ENCODE measurements around the gene NUDT3. TPM values are rescaled to one million over a fixed set of nuclear protein-coding genes. Genes with fewer than 3 reads are reported as not detected.

NUDT3 gene
- total RNA-seq, 2 donors from 2014 or later, result 28.9 to 30.8 TPM

GRCh38 chr6:34315780-34316179 is 76.7 kb downstream of the NUDT3 start:
- TF ChIP-seq POLR2A (IDR thresholded peaks at IDR 0.05) (no peak), POLR2AphosphoS5 (IDR thresholded peaks at IDR 0.05) (no peak), CTCF (IDR thresholded peaks at IDR 0.05) (no peak)
- Histone ChIP-seq H3K27ac (no peak overlapping the region), H3K4me3 (no peak overlapping the region), H3K9me3 (no peaks in the 10 kb centered on the region), H3K36me3 (no peaks in the 10 kb centered on the region), H3K4me1 (replicated peaks) (no peaks in the 10 kb centered on the region), H3K27me3 (replicated peaks; ENCODE audit: insufficient read depth) (no peaks in the 10 kb centered on the region)
- 56% methylated on average over 6 of the region's 6 CpGs for WGBS
- DNase-seq (ENCODE audit: low spot score), result no peak
- intact Hi-C loops (cut with DNase I), result loop anchor here (10.0 kb wide), 1 partner anchor 79 kb away; the partner anchor contains the start of gene NUDT3

- H3K27ac ChIP-seq, result no peak overlapping the region
- no peak overlapping the region for H3K4me3 ChIP-seq
- no peaks in the 10 kb centered on the region for H3K36me3 ChIP-seq
- intact Hi-C loops (cut with DNase I), result loop anchor here (10.0 kb wide), 1 partner anchor 80 kb away; the partner anchor contains the start of gene NUDT3
- DNase-seq (ENCODE audit: low spot score), result no peak
- TF ChIP-seq POLR2AphosphoS5 (IDR thresholded peaks at IDR 0.05), result no peak
- TF ChIP-seq CTCF (IDR thresholded peaks at IDR 0.05), result no peak
- TF ChIP-seq POLR2A (IDR thresholded peaks at IDR 0.05), result no peak
- H3K4me1 ChIP-seq (replicated peaks), result no peaks in the 10 kb centered on the region
- no peaks in the 10 kb centered on the region for H3K9me3 ChIP-seq
- H3K27me3 ChIP-seq (replicated peaks; ENCODE audit: insufficient read depth), result no peaks in the 10 kb centered on the region
- 56% methylated on average over 1 of the region's 1 CpG for WGBS
Measured at GRCh38 chr6:34315256-34315655, 77.2 kb downstream of the NUDT3 start.

GRCh38 chr6:34312259-34312658 is 80.2 kb downstream of the NUDT3 start:
- Histone ChIP-seq H3K9me3 (no peaks in the 10 kb centered on the region), H3K27me3 (replicated peaks; ENCODE audit: insufficient read depth) (no peaks in the 10 kb centered on the region), H3K27ac (no peak overlapping the region), H3K36me3 (no peaks in the 10 kb centered on the region), H3K4me3 (no peak overlapping the region), H3K4me1 (replicated peaks) (no peaks in the 10 kb centered on the region)
- TF ChIP-seq POLR2A (IDR thresholded peaks at IDR 0.05) (no peak), CTCF (IDR thresholded peaks at IDR 0.05) (no peak), POLR2AphosphoS5 (IDR thresholded peaks at IDR 0.05) (no peak)
- 74% methylated on average over 4 of the region's 4 CpGs for WGBS
- intact Hi-C loops (cut with DNase I), result loop anchor here (10.0 kb wide), 1 partner anchor 83 kb away; the partner anchor contains the start of gene NUDT3
- DNase-seq (ENCODE audit: low spot score), result no peak

GRCh38 chr6:34310817-34311216 is 81.7 kb downstream of the NUDT3 start:
- no peak overlapping the region for H3K4me3 ChIP-seq
- H3K27ac ChIP-seq, result no peak overlapping the region
- WGBS, result 94% methylated on average over 6 of the region's 6 CpGs
- no peaks in the 10 kb centered on the region for H3K27me3 ChIP-seq (replicated peaks; ENCODE audit: insufficient read depth)
- DNase-seq (ENCODE audit: low spot score), result no peak
- H3K9me3 ChIP-seq, result no peaks in the 10 kb centered on the region
- no peaks in the 10 kb centered on the region for H3K36me3 ChIP-seq
- intact Hi-C loops (cut with DNase I), result loop anchor here (10.0 kb wide), 1 partner anchor 84 kb away; the partner anchor contains the start of gene NUDT3
- TF ChIP-seq CTCF (IDR thresholded peaks at IDR 0.05) (no peak), POLR2AphosphoS5 (IDR thresholded peaks at IDR 0.05) (no peak), POLR2A (IDR thresholded peaks at IDR 0.05) (no peak)
- no peaks in the 10 kb centered on the region for H3K4me1 ChIP-seq (replicated peaks)

GRCh38 chr6:34308483-34308882 is 84.0 kb downstream of the NUDT3 start:
- H3K9me3 ChIP-seq, result no peaks in the 10 kb centered on the region
- H3K4me1 ChIP-seq (replicated peaks), result no peaks in the 10 kb centered on the region
- TF ChIP-seq POLR2A (IDR thresholded peaks at IDR 0.05) (no peak), POLR2AphosphoS5 (IDR thresholded peaks at IDR 0.05) (no peak), CTCF (IDR thresholded peaks at IDR 0.05) (no peak)
- DNase-seq (ENCODE audit: low spot score), result no peak
- WGBS, result 95% methylated on average over 2 of the region's 2 CpGs
- H3K4me3 ChIP-seq, result no peak overlapping the region
- no peaks in the 10 kb centered on the region for H3K36me3 ChIP-seq
- H3K27me3 ChIP-seq (replicated peaks; ENCODE audit: insufficient read depth), result no peaks in the 10 kb centered on the region
- intact Hi-C loops (cut with DNase I), result no loop called here
- no peak overlapping the region for H3K27ac ChIP-seq
